Dermis microvascular lymphatic vessel endothelial cell (primary cell): ENCODE data around the gene APOLD1. TPM values are rescaled to one million over a fixed set of nuclear protein-coding genes. Genes with fewer than 3 reads are reported as not detected.
"Not testable (repeated sequence)": the region's sequence is repeated elsewhere in the genome, so short reads cannot be mapped to it uniquely, and the experiment has no call there.

Source experiments
- DNase-seq, 2 donors: peaks; one replicate each; pipeline versions ENCODE4 v3.0.0 to v3.0.0-alpha.2; 2010; ENCODE audit warnings: low read depth in 2 of 2
- total RNA-seq: library from RNA; depleted of rRNA; stranded (reverse); fragments of >200 nt; gene quantifications from 2 replicates; pipeline ENCODE4 v1.2.1, GENCODE V29; 2014

APOLD1 gene
- 38.9 and 41.6 TPM in 2 replicates for total RNA-seq

GRCh38 chr12:12784911-12785814 is at the start of gene APOLD1:
Gene APOLD1 (plus strand): TSS chr12:12785659. CDS start chr12:12785692, 33 bp downstream.
- DNase-seq: peak; percentile 97 to 99

- peak; percentile 59 to 70 for DNase-seq
Observed at GRCh38 chr12:12736759-12737676, 48.4 kb upstream of the APOLD1 start.

DNA sequence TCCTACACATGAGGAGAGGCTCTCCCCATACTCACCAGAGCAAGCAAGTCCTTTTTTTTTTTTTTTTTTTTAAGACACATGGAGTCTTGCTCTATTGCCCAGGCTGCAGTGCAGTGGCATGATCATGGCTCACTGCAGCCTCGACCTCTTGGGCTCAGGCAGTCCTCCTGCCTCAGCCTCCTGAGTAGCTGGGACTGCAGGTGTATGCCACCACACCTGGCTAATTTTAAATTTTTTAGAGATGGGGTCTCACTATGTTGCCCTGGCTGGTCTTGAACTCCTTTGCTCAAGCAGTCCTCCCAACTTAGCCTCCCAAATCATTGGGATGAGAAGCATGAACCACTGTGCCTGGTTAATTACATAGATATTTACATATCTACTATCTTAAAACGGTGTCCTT is 47.3 kb upstream of the APOLD1 start:
- DNase-seq: not testable (repeated sequence)

DNA sequence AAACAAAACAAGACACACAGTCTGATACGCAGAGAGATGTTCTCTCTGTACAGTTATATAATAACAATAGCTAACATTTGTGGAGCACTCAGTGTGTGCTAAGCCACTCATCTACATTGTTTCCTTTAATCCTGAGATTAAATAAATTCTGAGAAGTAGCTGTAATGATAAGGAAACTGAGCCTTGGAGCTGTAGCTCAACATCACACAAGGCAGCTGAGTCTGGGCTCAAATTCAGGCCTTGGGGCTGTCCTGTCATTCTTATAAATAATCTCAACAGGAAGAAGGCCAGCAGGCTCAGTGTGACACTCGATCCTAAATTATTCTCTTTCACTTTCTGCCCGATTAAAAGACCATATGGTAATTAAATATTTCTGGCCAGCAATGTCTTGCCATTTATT is 43.8 kb upstream of the APOLD1 start:
- no peak for DNase-seq

DNA sequence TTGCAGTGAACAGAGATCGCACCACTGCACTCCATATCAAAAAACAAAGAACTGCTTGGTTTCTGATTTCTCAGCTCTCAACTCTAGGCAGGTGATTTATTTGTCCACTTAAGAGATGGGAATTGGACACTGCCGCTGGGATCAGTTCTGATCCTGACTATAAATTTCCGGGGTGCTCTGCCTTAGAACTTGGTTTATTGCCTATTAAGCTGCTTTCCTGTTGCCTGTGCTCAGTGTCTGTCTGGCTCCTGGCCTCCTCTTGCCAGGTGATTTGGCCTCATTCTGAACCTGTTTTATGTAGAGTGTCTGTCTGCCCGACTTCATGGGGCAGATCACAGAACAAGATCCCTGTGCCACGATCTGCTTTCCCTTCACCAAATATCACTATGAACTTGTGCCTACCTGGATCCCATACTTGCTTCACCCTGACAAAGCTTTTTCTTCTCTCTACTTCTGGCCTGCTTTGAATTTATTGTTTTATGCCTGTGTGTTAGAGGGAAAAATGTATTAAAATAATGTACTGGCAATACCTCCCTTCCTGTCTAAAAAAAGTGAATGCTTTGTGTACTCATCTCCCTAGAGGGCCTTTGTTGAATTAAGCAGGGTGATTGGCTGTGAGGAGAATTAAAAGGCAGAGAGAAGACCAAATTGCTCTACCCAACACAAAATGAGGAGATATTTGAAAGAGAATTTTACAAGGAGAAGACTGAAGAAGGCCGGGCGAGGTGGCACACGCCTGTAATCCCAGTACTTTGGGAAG is 40.7 kb upstream of the APOLD1 start:
- DNase-seq: no peak

DNA sequence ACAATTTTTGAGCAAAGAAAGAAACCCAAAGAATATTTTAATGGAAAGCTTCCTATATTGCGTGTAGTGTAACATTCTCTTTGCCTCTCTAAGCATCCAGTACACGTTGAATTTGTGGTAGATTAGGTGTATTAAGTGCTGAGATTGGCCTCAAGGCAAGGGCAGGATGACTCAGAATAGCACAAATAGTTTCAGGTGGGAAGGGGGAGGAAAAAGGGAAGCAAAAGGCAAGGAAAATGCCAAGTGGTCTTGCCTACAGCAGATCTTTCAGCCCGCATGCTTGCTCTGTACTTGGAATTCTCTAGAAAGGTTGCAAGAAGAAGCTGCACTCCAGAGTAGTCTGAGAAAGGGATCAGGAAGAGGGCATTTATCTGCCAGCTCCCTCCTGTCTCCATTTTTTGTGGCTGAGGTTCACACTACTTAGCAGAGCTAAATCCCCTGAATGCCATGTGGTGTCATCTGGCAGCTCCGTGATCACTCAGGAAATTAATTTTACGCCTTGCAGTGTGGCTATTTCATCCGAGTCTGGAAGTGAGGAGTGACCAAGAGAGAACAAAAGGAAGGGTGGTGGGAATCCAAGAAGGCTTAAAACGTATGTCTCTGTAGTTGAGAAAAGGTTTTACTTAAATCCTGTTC is 39.8 kb upstream of the APOLD1 start:
- no peak for DNase-seq

GRCh38 chr12:12747278-12747677 is 38.2 kb upstream of the APOLD1 start:
- no peak for DNase-seq

DNA sequence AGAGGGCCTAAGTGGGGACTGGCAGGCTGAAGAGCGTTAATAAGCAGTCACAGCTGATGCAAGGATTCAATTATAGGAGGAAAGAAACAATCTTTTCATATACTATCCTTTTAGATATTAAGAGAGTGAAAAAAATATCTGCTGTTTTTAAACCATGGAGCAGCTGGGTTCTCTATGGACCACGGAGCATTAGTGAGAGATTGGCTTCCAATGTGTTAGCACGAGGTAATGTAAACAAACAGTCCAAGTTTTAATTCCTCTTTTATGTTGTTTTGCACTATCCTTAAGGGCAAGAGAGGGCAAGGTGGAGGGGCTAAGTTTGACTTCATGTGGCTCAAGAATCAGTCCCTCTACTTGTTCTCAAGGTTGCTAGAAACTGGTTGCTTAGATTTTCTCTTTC is 37.4 kb upstream of the APOLD1 start:
- no peak for DNase-seq

DNA sequence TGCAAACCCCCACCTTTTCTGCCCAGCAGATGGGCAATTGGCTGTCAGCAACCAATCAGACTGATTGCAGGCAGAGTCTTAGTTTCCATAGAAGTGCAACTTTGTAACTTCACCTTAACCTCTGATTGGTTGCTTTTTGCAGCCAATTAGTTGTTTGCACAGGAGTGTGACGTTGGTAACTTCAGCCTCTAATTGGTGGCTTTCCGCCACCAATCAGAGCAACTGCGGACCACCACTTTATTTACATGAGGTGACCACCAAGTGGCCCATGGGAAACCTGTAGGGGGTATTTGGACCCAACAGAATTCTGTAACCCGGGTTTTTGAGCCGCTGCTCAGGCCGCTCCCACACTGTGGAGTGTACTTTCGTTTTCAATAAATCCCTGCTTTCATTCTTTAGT is 36.0 kb upstream of the APOLD1 start:
- DNase-seq: no peak

GRCh38 chr12:12755923-12756322 is 29.5 kb upstream of the APOLD1 start:
- no peak for DNase-seq

DNA sequence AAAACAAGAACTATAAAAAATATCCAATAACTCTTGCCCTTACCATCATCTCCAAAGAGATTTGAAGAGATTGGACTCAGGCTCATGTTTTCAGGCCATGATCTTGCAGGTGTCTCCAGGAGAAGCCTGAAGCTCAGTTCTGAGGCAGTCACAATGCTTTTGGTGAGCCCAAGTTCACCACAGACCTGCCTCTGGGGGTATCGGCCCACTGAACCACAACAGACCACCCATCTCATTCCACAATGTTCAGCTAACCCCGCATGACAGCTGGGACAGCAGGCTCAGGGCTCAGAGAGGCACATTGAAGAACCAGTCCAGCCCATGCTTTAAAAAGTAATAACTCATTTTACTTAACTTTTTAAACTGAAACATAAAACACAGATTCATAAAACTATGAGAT is 28.3 kb upstream of the APOLD1 start:
- DNase-seq: no peak

GRCh38 chr12:12759234-12759915 is 26.1 kb upstream of the APOLD1 start:
- DNase-seq: no peak

DNA sequence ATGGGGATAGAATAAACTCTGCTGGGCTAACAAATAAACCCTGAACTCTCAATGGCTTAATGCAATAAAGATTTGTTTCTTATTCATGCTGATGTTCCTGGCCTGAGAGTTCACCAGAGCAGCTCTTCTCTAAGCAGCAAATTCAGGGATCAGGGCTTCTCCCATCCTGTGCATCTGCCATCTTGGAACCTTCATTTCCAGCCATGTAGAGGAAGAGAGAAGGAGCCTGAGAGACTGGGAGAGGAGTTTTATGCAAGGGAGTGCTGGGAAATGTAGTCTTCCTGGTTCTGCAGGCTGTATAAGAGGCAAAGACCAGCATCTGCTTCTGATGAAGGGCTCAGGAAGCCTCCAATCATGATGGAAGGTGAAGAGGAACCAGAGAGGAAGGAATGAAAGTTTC is 20.6 kb upstream of the APOLD1 start:
- DNase-seq: no peak

DNA sequence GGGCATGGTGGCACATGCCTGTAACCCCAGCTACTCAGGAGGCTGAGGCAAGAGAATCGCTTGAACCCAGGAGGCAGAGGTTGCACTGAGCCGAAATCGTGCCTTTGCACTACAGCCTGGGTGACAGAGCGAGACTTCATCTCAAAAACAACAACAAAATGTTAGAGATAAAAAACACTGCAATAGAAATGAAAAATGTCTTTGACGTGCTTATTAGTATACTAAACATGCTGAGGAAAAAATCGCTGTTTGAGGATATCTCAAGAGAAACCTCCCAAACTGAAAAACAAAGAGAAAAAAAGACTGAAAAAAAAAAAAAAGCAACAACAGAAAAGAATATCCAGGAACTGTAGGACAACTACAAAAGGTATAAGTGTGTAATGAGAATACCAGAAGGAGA is 15.2 kb upstream of the APOLD1 start:
- DNase-seq: no peak

- no peak for DNase-seq
Observed at GRCh38 chr12:12774791-12775190, 10.7 kb upstream of the APOLD1 start.

- peak in 1 of 2 donors; percentile 94 for DNase-seq
Observed at GRCh38 chr12:12776261-12776660, 9.2 kb upstream of the APOLD1 start.

- DNase-seq: no peak
Observed at GRCh38 chr12:12777092-12777491, 8.4 kb upstream of the APOLD1 start.

GRCh38 chr12:12779007-12779406 is 6.5 kb upstream of the APOLD1 start:
- DNase-seq: no peak

- DNase-seq: peak; percentile 96 to 98
Observed at GRCh38 chr12:12779529-12779928, 5.9 kb upstream of the APOLD1 start.

DNA sequence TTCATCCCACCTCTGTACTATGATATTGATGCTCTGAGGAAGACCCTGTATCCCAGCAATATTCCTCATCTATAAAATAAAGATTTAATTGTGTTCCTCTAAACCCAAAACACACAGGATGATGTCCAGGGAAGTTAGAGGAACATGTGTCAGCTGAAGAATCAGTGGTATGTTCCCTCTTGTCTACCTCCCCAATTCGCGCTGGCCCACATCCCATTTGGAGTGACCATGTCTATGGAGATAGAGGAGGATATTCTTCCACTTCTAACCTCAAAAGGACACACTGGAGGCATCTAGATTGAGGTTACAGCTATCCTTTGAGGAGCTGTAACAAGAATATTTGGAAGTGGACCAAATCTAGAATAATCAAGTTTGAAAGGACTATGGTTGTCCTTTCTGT is 1.3 kb upstream of the APOLD1 start:
- DNase-seq: no peak

DNA sequence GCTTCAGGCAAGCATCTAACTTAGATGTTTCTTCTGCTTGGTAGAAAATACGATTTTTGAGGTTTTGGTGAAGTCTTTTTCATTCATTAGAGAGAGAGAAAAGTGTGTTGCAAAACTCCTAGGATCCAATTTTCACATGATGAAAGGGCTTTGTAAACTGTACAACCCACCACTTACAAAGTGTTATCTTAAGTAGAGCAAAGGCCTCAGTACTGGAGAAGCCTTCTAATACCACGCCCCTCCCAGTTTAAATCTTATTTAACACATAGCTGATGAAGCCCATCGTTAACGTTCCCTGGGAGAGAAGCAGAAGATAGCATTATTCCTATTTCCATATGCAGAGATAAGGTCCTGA is 869 bp downstream of the APOLD1 start:
- DNase-seq: no peak
